Hematopoietic multipotent progenitor cell (in vitro differentiated cells): ENCODE measurements around the gene AKAP12. TPM values are rescaled to one million over a fixed set of nuclear protein-coding genes. Genes with fewer than 3 reads are reported as not detected.

Source experiments
- DNase-seq, 3 donors: peaks; one replicate each; pipeline ENCODE4 v3.0.0-alpha.2; 2011 to 2015; ENCODE audit warnings: low read depth in 2 of 3, low spot score in 2 of 3
- total RNA-seq: library from RNA; depleted of rRNA; stranded (reverse); fragments of >200 nt; gene quantifications from one replicate; pipeline ENCODE4 v1.2.3, GENCODE V29; 2012

The AKAP12 gene
- total RNA-seq, 1 donor = 0.27 TPM

DNA sequence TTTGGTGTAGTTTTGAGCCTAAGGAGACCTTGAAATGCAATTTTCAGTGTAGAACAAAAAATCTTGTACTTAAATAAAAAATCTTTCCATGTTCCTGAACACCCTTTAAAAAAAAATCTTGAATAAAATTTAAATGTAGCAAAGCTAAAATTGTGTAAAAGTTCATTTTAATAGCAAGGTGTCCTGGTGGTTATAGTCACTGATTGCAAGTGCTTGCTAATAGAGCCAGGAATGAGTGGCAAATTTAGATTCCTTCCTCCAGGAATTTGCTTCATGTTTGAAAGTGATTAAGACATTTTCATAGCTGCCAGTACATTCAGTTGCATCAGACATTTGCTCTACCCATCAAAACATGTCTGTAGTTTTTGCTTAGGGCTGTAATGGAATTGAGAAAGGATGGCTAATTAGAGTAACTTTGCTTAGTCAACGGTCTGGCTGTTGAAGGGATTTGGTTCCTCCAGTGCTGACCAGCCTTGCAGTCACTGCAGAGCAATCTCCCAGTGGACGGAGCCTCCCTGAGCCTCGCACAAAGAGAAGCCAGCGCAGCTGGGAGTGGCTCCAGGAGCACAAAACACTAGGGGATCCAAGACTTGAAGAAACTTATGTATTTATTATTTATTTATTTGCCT, 36.5 kb downstream of the AKAP12 start:
- no peak for DNase-seq

- no peak for DNase-seq
These were observed 40.1 kb downstream of the AKAP12 start for GRCh38 chr6:151279891-151280290.

DNA sequence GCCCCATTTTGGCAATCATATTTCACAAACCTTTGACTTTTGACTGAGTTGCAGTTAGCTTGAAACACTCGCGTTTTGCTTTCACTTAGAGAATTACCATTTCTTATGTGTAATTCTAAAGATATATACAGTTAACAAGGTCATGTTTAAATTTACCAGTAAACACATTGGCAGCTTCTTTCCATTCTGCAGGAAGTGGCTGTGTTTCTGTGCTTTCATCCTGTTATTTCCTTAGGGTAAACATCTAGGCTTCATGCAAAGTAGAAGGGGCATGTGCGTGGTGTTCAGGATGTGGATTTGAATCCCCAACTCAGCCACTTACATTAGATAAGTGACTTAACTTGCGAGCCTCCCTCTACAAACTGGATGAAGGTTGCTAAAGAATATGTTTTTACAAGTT, 41.1 kb downstream of the AKAP12 start:
- no peak for DNase-seq

- no peak for DNase-seq
These were observed 44.2 kb downstream of the AKAP12 start for GRCh38 chr6:151284012-151284411.

DNA sequence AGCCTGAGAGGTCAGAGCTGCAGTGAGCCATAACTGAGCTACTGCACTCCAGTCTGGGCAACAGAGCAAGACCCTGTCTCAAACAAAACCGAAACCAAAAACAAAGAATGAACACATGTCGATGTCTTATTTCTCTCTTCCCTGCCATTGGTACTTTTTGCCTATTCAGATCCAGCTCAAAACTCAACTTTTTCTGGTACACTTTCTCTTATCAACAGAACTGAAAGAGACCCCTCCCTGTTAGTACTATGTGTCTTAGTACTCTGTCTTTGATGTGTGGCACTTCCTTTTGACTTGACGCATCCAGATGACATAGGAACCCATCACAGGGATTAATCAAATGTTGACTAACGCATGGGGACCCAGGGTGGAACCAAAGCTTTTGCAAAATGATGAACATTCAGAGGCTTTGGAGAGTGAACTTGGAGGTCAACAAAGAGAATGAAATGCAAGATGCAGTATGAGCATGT, 44.8 kb downstream of the AKAP12 start:
- DNase-seq = no peak

DNA sequence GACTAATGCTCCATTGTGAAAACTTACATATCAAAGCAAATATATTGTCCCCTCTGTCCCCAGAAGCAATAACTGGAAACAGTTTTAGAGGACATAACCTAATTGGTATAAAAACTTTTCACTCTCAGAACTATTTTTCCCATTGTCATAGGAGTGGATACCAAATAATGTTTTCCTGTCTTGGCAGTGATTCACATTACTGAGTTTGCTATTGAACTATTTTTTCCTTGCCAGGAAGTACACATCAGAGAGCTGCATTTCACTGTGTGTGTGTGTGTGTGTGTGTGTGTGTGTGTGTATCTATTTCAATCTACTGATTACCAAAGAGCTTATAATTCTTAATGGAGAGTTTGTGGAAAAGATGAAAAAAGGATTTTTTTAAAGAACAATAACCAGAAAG, 45.4 kb downstream of the AKAP12 start:
- no peak for DNase-seq

- no peak for DNase-seq
These were observed 46.4 kb downstream of the AKAP12 start for GRCh38 chr6:151286214-151286613.

DNA sequence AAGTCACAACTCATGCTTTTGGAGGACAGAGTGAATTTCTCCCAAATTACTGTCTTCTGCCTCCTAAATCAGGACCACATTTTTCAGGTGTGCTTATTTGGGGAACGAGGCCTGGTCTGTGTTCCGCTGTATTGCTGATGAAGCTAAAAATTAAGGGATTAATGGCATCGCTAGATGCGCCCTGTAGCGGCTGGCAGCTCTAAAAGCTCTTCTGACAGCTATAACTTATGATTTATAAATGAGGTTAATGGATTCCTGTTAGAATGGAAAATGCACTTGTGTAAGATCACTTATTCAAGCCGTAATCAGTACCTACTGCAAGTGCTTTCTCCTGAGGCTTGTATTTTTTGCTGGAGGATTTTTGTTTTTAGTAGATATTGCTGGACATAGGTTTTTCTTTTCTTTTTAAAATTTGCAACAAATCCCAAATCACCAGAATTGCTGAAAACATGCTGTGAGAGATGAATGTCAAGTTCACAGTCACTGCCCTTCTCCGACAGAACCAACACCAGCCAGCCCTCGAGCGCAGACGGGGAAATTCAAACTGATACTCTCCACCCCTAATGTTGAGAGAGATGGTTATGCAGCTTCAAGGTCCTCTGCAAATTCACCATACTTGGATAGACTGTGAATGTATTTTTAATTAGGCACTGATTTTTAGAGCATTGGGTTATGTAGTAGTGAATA, 49.1 kb downstream of the AKAP12 start:
- no peak for DNase-seq

- peak in 2 of 3 donors; percentile 13 to 50 for DNase-seq
These were observed 49.7 kb downstream of the AKAP12 start for GRCh38 chr6:151289399-151290007.

- DNase-seq = no peak
These were observed 51.3 kb downstream of the AKAP12 start for GRCh38 chr6:151290877-151291721.

- DNase-seq = no peak
These were observed 51.9 kb downstream of the AKAP12 start for GRCh38 chr6:151291722-151292059.

DNA sequence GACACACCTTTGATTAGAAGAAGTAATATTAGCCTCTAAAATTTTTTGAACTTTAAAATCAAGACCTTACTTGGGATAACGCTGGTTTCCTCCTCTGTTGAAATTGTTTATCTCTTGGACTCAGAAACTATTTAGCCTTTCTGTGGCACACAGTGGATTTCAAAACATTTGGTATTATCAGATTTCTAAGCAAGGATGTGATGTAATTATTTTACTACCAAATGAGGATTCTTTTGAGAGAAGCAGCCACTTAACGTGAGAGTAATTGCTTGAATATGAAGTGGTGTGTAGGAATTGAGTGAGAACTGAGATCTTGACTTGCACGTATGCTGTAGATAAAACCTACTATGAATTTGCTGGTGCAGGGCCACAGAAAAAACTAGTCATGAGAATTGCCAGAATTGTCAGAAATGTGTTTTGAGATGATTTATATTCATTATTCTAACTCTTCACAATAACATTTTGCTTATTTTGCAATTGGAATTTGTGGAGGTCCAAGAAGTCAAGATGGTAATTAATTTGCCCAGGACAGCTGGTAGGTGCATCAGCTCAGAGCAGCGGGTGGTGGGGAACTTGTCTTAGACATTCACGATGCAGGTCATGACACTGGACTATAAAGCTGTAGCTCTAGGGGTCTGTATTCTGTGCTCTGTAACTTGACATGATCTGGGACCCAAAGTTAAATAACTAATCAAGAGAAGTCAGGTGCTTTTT, 53.4 kb downstream of the AKAP12 start:
- DNase-seq = no peak

DNA sequence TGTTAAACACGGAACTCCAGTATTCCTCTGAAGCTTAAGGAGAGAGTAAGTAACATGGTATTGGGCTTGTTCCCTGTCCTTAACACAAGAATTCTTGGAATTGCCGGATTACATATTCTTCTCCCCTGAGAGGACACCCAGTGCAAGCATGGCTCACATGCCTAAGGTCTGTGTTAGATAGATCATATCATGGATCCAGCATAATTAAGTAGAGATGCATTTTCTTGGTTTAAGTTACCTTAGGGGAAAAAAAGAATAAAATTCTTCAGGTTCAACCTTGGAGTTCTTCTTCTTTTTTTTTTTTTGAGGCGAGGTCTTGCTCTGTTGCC, 53.9 kb downstream of the AKAP12 start:
- DNase-seq = no peak

DNA sequence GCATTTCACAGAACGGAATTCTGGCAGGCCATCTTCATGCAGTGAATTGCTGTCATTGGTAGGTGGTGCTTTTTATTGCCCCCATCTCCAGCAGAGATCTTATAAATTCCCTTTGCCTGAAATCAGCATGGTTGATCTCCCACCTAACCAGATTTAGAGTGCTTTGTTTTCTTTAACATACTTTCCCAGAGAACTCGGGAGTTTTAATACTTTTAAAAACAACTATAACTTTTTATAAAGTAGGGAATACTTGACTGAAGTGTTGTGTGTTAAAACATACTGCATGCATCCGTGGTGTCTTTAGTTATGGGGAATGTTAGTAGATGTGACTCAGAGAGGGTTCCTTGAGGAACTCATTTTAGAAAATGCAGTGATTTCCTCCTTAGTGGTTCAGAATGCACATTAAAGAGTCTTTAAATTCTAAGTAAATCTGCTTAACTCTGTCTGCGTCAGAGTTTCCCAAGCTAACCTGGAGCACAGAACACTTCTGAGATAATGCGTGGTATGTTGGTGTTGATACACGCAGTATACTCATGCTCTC, 54.9 kb downstream of the AKAP12 start:
- DNase-seq = no peak

- DNase-seq = no peak
These were observed 58.1 kb downstream of the AKAP12 start for GRCh38 chr6:151297886-151298285.

- no peak for DNase-seq
These were observed 59.2 kb downstream of the AKAP12 start for GRCh38 chr6:151299011-151299410.

GRCh38 chr6:151300267-151300991, 60.7 kb downstream of the AKAP12 start:
- DNase-seq = no peak

DNA sequence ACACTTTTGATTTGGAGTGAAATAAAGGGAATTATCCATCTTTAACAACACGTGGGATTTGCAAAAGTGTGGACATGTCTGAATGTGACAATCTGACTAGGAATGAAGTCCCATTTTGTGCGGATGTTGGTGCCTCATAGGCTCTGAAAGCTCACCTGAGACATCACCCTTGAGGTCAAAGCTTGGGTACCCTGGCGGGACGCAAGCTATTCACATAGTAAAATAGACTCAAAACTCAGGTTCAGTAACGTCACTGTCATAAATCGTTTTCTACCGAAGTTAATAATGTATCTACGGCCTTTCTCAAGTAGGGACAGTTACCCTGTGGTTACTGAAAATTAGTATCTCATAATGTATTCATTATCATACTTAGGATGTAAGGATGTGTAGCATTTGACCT, 61.8 kb downstream of the AKAP12 start:
- no peak for DNase-seq

GRCh38 chr6:151303231-151303630, 63.5 kb downstream of the AKAP12 start:
- no peak for DNase-seq

DNA sequence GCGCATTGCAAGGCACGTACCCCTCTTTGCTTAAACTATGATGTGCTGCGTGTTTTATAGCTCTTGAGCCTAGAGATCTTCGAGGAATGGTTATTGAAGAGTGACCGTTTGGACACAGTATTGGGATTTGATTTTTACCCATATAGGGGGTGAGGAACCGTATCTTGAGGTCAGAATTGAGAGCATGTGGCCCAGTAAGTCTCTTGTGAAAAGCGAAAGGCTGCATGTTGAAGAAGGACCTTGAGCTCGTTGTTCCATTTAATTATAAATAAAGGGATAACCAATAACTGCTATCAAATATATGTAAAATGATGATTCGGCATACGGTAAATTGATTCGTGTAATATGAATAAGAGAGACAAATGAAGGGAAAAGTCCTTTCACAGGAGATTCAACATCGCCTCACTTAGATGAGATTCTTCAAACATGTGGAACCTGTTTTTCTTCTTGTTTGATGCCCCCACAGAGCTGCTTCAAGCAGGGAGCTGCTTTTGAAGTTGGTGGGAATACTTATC, 66.6 kb downstream of the AKAP12 start:
- DNase-seq = no peak
